GM21526 (cell line): ENCODE measurements around the gene DISC1.

Experiments
- ATAC-seq: cut with Tn5 transposase; IDR thresholded peaks from one replicate; pipeline ENCODE4 v1.9.1; 2021; ENCODE audit warnings: moderate library complexity; ENCODE audit not compliant: unreplicated experiment, low FRiP score

Gene DISC1

DNA sequence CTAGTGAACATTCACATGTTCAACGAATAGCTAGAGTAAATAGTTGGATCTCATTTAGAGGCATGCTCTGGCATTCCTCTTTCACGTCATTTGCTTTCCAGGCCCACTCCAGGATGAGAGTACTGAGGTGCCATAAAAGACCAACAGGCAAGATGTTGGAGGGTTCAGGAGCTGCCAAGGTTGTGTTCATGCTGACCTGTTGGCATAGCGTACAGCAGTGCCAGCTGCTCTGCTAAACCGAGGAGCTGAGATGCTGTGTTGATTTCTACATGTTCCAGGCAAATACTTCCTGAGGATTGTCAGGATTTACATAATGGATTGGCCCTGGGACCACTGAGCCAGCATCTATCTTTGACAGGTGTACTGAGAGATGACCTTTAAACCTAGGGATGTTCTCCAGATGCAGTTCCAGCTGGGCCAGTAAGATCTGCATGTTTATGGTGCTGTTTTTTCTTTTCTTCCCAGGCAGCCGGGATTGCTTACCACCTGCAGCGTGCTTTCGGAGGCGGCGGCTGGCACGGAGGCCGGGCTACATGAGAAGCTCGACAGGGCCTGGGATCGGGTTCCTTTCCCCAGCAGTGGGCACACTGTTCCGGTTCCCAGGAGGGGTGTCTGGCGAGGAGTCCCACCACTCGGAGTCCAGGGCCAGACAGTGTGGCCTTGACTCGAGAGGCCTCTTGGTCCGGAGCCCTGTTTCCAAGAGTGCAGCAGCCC, 66.9 kb downstream of the DISC1 start:
- no peak for ATAC-seq

DNA sequence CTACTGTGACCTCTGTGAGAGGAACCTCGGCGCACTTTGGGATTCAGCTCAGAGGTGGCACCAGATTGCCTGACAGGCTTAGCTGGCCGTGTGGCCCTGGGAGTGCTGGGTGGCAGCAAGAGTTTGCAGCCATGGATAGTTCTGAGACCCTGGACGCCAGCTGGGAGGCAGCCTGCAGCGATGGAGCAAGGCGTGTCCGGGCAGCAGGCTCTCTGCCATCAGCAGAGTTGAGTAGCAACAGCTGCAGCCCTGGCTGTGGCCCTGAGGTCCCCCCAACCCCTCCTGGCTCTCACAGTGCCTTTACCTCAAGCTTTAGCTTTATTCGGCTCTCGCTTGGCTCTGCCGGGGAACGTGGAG, 67.5 kb downstream of the DISC1 start:
- ATAC-seq, result no peak

DNA sequence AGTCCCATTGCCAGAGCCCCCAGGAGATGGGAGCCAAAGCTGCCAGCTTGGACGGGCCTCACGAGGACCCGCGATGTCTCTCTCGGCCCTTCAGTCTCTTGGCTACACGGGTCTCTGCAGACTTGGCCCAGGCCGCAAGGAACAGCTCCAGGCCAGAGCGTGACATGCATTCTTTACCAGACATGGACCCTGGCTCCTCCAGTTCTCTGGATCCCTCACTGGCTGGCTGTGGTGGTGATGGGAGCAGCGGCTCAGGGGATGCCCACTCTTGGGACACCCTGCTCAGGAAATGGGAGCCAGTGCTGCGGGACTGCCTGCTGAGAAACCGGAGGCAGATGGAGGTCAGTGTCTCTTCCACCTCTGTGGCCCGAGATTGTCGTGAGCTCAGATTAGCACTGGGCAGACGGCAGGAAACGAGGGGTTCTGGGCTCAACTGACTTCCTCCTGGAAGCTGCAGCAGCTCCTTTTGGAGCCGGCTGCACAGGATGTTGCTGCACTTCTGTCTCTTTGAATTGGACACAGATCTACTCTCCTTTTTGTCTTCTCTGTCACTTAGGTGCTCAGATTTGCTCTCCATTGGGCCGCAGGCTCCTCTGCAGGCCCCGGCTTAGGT, 68.0 kb downstream of the DISC1 start:
- no peak for ATAC-seq

GRCh38 chr1:231695439-231696255, 69.1 kb downstream of the DISC1 start:
- no peak for ATAC-seq

DNA sequence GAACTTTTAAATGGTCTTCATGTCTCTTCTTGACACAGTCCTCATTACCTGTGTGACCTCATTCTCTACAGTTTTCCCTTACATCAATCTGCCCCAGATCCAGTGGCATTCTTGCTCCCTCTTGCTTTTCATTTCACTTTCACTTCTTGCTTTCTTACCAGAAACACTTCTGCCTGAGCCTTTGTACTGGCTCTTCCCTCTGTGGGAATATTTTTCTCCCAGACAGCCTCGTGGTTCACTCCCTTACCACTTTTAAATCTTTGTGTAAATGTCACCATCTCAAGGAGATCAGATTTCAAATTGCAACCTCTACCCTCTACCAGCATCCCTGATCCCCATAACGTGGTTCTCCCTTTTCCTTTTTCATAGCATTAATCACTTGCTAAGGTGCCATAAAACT, 73.2 kb downstream of the DISC1 start:
- no peak for ATAC-seq

GRCh38 chr1:231701306-231701705, 74.7 kb downstream of the DISC1 start:
- no peak for ATAC-seq

GRCh38 chr1:231702331-231702730, 75.7 kb downstream of the DISC1 start:
- no peak for ATAC-seq

GRCh38 chr1:231702804-231703203, 76.2 kb downstream of the DISC1 start:
- ATAC-seq, result no peak

DNA sequence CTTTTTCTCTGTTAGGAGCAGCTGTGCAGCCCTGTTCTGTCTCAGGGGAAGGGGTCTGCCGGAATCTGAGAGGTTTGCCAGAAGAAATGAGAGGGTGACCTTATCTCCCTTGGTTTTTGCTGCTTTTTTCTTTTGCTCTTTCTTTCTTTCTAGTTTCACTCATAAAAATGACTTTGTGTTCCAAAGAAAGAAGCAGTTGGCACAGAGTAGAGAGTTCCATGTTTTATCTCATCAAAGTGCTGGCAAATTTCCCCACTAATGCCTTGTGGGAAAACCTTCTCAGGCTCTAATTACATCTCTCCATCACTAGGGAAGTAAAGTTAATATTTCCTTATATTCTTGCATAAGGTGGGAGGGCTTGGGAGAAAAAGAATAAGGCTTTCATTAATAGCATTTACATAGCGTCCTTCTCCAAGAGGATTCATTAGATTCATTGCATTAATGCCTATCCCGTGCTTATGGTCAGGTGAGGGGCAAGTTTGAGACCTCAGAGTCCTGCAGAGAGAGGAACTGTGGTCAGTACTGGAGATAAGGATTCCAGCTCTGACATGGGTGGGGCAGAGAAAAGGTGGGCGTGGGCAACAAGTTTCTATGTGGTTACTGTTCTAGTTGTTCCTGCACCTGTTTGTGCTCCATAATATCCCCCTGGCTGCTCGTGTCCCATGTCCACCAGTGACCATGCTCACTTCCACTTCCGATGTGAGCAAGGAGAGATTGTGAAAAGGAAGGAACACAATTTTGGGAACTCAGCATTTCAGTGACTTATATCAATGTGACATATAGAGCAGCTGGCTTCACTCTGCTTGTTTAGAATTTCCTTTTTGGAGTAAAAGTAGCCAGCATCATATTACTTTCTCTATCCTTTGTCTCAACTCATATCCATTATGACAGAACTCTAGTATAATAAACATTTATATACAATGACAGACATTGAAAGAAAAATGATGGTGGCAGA, 79.5 kb downstream of the DISC1 start:
- no peak for ATAC-seq

- no peak for ATAC-seq
Observed at GRCh38 chr1:231706934-231707333, 80.3 kb downstream of the DISC1 start.

DNA sequence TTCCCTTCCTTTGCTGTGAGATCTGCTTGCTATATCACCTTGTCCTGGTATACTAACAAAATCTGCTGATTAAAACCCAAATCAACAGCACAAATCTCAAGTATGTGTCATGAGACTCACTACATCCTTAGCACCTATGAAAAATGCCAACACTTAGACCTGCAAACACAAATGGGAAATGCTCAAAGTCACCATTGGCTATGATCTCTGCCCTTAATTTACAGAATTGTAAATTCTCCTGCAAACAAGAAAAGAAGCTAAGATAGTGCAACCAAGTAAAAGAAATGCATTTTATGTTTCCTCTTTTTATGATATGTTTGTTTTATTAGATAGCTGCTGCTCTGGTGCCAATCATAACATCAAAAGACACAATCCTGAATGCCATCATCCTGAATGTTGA, 80.8 kb downstream of the DISC1 start:
- no peak for ATAC-seq

DNA sequence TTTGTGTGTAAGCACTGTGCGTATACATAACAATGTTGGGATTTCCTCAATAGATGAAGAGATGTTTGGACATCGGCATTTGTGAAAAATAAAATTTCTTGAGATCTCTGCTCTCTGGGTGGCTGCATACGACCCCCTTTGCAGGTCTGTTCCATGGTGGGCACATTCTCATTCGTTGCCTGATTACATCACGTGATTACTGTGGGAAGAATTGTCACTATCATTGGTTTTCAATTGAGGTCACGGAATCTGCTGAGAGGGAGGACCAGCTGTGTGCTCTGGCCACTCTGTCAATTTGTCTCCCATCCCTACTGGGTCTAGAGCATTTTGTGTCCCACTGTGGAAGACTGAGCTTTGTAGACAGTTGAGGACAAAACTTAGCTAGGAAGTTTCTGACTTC, 81.8 kb downstream of the DISC1 start:
- ATAC-seq, result no peak

DNA sequence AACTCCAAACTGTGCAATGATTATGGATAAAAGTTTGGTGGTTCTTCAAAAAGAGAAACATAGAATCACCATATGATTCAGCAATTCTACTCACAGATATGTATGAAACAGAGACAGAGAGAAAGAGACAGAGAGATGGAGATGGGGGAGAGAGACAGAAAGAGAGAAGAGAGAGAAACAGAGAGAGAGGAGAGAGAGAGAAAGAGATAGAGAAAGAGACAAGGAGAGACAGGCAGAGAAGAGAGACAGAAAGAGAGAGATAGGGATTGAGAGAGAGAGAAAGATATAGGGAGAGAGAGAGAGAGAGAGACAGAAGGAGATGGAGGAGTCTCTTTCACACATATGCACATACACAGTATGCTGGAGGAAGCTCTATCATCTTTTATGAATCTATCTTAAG, 87.8 kb downstream of the DISC1 start:
- no peak for ATAC-seq

DNA sequence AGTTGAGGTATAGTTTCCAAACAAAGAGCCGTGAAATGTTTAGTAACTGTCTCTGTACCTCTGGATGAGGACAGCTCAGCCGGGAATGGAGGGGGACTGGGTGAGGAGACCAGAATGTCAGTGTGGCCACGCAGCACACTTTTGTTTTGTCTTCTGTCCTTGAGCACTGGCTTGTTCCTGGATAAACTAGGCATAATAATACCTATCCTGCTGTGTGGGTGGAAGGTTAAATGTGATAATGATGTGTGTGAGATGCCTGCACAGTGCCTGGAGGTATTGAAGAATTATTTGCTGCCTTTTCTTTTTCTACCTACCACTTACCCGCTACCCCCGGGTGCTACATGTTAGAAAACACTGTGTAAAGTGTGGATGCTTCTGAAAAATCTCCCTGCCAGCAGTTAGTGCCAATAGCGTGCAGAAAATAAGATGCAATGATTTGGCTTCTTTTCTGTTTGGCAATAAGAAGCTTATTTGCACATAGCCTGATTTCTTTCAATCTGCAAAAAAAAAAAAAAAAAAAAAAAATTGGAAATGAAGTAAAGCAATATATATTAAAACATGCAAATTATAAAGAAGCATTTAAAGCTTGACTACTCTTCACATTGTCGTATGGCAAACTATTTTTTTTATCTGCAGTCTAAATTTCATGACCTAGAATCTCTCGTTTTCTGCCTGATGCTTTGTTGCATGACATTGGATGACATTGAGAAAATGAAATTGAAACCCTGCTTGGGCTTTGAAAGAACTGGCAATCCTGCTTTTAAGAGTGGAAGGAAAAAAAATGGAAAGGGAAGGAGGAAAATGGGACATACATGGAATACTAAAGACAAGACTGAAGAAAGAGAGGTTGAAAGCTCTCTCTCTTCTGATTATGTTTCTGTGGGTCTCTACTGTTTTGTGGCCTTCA, 89.5 kb downstream of the DISC1 start:
- no peak for ATAC-seq

GRCh38 chr1:231716879-231717278, 90.3 kb downstream of the DISC1 start:
- no peak for ATAC-seq

DNA sequence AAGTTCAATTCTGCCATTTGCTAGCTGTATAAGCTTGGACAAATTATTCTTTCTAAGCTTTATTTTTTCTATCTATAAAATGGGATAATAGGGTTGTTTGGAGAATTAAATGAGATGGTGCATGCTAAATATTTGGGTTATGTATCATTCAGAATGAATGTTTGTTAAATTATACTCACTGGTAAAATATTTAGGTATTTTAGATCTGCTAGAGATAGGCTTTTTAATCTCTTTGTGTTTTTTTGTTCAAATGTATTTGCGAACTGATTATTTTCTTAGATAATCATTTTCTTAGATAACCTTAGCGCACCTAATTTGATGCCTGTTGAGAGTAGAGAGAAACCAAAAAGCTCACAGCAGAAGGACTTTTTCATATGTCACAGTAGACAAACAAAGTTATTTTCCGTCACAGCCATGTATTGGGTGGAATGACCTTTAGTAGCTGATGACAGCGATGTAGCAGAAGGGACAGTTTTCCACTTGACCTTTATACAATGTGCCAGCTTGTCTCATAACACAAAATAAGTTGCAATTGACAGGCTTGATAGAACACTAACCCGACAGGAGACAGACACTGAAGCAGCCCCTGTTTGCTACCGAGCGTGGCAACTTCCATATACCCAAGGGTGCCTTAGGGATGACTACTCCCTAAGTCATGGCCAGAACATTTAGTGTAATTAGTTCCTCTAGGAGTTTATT, 93.0 kb downstream of the DISC1 start:
- ATAC-seq, result no peak

- no peak for ATAC-seq
Observed at GRCh38 chr1:231720652-231721325, 94.2 kb downstream of the DISC1 start.

- no peak for ATAC-seq
Observed at GRCh38 chr1:231721436-231721835, 94.8 kb downstream of the DISC1 start.
